GM12878 (cell line): Measurements from ENCODE around the gene HDAC5. TPM values are rescaled to one million over a fixed set of nuclear protein-coding genes. Genes with fewer than 3 reads are reported as not detected.

Experiments used
- ATAC-seq: fragments of 200-7000 bp; cut with Tn5 transposase; 3 replicates; pipeline ENCODE4 v1.9.1; 2020; ENCODE audit warnings: mild to moderate bottlenecking, moderate library complexity
- Bru-seq: library from RNA; stranded (reverse); fragments of 400-500 nt; gene quantifications from one replicate; lab custom pipeline; 2021; lab: Mats Ljungman, UMichigan
- BruChase-seq, 2 experiments: library from RNA; stranded (reverse); fragments of 400-500 nt; gene quantifications; one replicate each; lab custom pipeline; 2021; lab: Mats Ljungman, UMichigan
- BruUV-seq: library from RNA; stranded (reverse); fragments of 400-500 nt; replicated peaks from 2 replicates; lab custom pipeline; 2021; lab: Mats Ljungman, UMichigan
- CTCF ChIA-PET: fragments of 300-600 bp; sonication (Branson Sonifier 250); formaldehyde crosslinking; extraction: SDS; loops from one replicate; lab custom pipeline; 2021; ENCODE audit warnings: inconsistent platforms; lab: Yijun Ruan, JAX
- POLR2A ChIA-PET: fragments of 350-600 bp; formaldehyde crosslinking; extraction: SDS; loops from one replicate; lab custom pipeline; 2021; ENCODE audit warnings: inconsistent platforms; lab: Charles Lee
- RAD21 ChIA-PET: fragments of 300-600 bp; sonication (Branson Sonifier 250); formaldehyde crosslinking; loops from one replicate; lab custom pipeline; 2023; ENCODE audit warnings: antibody characterized with exemption; ENCODE audit not compliant: unreplicated experiment; lab: Charles Lee
- SMC1A ChIA-PET: fragments of 300-600 bp; sonication (Branson Sonifier 250); formaldehyde crosslinking; loops from one replicate; lab custom pipeline; 2023; ENCODE audit not compliant: unreplicated experiment, uncharacterized antibody; lab: Charles Lee
- DNase-seq: peaks from one replicate; pipeline ENCODE4 v3.0.0-alpha.2; 2011; ENCODE audit warnings: low read depth, low spot score
- FAIRE-seq: peaks from 3 replicates; lab custom pipeline; 2011; peaks lifted over from hg19 to GRCh38; lab: Jason Lieb, UNC
- H2AFZ ChIP-seq: 2 replicates; pipeline ENCODE4 v1.6.0; 2011; ENCODE audit warnings: low read depth, low read length, control low read depth; ENCODE audit not compliant: control insufficient read depth
- H3K27ac ChIP-seq: 2 replicates; pipeline ENCODE4 v1.5.1; 2011; ENCODE audit warnings: control low read depth; ENCODE audit not compliant: control insufficient read depth, insufficient read depth
- H3K27me3 ChIP-seq, 2 experiments: replicated peaks in 1 of 2; 2 replicates each; pipeline versions ENCODE4 v1.6.0 to v1.6.1; 2011; ENCODE audit warnings: low read length in 1 of 2; ENCODE audit not compliant: control insufficient read depth in 2 of 2, insufficient read depth in 2 of 2
- H3K36me3 ChIP-seq, 2 experiments: 2 replicates each; pipeline ENCODE4 v1.5.1; 2011; ENCODE audit warnings: low read length in 1 of 2; ENCODE audit not compliant: control insufficient read depth in 2 of 2, insufficient read depth in 2 of 2
- H3K4me1 ChIP-seq: 2 replicates; pipeline ENCODE4 v1.6.1; 2011; ENCODE audit warnings: mild to moderate bottlenecking, low read length, moderate library complexity, mixed read lengths; ENCODE audit not compliant: control insufficient read depth, insufficient read depth
- H3K4me2 ChIP-seq: 2 replicates; pipeline ENCODE4 v1.6.0; 2011; ENCODE audit warnings: control low read depth; ENCODE audit not compliant: control insufficient read depth, insufficient read depth
- H3K4me3 ChIP-seq: fragments of 200-600 bp; sonication (generic); 2 replicates; pipeline ENCODE4 v1.5.1; 2016
- H3K79me2 ChIP-seq: 2 replicates; pipeline ENCODE4 v1.6.0; 2011; ENCODE audit warnings: low read length; ENCODE audit not compliant: control insufficient read depth, insufficient read depth
- H3K9ac ChIP-seq: 2 replicates; pipeline ENCODE4 v1.8.0; 2011; ENCODE audit warnings: low read length, control low read depth, mixed read lengths; ENCODE audit not compliant: control insufficient read depth, insufficient read depth
- H3K9me3 ChIP-seq: replicated peaks from 3 replicates; pipeline ENCODE4 v1.5.1; 2011; ENCODE audit warnings: mild to moderate bottlenecking, low read length; ENCODE audit not compliant: control insufficient read depth, insufficient read depth
- H4K20me1 ChIP-seq: 2 replicates; pipeline ENCODE4 v1.6.0; 2011; ENCODE audit not compliant: control insufficient read depth, insufficient read depth
- CEBPB ChIP-seq, 2 experiments: fragments of 150-350 bp in 1 of 2; IDR thresholded peaks; 2 replicates each; pipeline ENCODE4 v1.6.1; 2012 to 2014; ENCODE audit warnings: low read depth in 2 of 2, low read length in 2 of 2, borderline replicate concordance in 1 of 2, inconsistent platforms in 1 of 2
- ESRRA ChIP-seq: IDR thresholded peaks from 2 replicates; pipeline ENCODE4 v1.6.1; 2012; ENCODE audit warnings: mild to moderate bottlenecking, low read length, improper control_type of control experiment
- JUNB ChIP-seq: IDR thresholded peaks from 2 replicates; pipeline ENCODE4 v1.6.1; 2016; ENCODE audit warnings: antibody characterized with exemption, mild to moderate bottlenecking
- KLF5 ChIP-seq: fragments of 450-650 bp; IDR thresholded peaks from 2 replicates; pipeline ENCODE4 v1.6.1; 2014; ENCODE audit warnings: mild to moderate bottlenecking; ENCODE audit not compliant: partially characterized antibody
- MAX ChIP-seq: IDR thresholded peaks from 2 replicates; pipeline ENCODE4 v1.6.1; 2012; ENCODE audit warnings: low read depth, low read length, improper control_type of control experiment
- POLR2A ChIP-seq: IDR thresholded peaks from 2 replicates; pipeline ENCODE4 v1.6.1; 2011; ENCODE audit warnings: low read depth, mild to moderate bottlenecking, low read length
- RELA ChIP-seq: fragments of 450-650 bp; IDR thresholded peaks from 2 replicates; pipeline ENCODE4 v1.8.0; 2014; ENCODE audit warnings: borderline replicate concordance; ENCODE audit not compliant: partially characterized antibody
- SMARCA5 ChIP-seq: fragments of 450-650 bp; IDR thresholded peaks from 2 replicates; pipeline ENCODE4 v1.6.1; 2017; ENCODE audit warnings: mild to moderate bottlenecking
- ZNF217 ChIP-seq: fragments of 450-650 bp; IDR thresholded peaks from 2 replicates; pipeline ENCODE4 v1.6.1; 2017; ENCODE audit warnings: antibody characterized with exemption, mild to moderate bottlenecking
- WGBS: methylation state at CpG from one replicate; pipeline ENCODE4 v1.1.6; 2016; ENCODE audit warnings: low lambda C conversion rate; ENCODE audit not compliant: insufficient replicate concordance, insufficient coverage; ENCODE audit errors: missing lambda C conversion rate; 5-methylcytosine and 5-hydroxymethylcytosine counted together
- in situ Hi-C: fragments of 300-500 bp; cut with MboI; formaldehyde crosslinking; loops from 9 replicates; pipeline ENCODE4 v1.14.3; 2018; ENCODE audit warnings: mixed read lengths
- intact Hi-C: fragments of 100-400 bp; cut with micrococcal nuclease; formaldehyde crosslinking; loops from one replicate; pipeline ENCODE4 v1.14.2; 2022; ENCODE audit not compliant: unreplicated experiment
- long read RNA-seq, 2 experiments: library from polyadenylated mRNA; unstranded; transcript quantifications; one replicate each; pipeline ENCODE4 v2.0.0, GENCODE V29; 2019 to 2020
- polyA minus RNA-seq, 3 experiments: library from RNA; depleted of rRNA, polyadenylated mRNA; stranded (reverse); fragments of >200 nt; gene quantifications; 2 replicates each; pipeline ENCODE4 v1.2.3, GENCODE V29; 2011
- polyA plus RNA-seq, 11 experiments: library from polyadenylated mRNA; depleted of rRNA in 4 of 11; unstranded in 6 of 11; stranded (reverse) in 5 of 11; fragments of >200 nt; fragmentation: Nextera tagmentation in 4 of 11; fragmentation: Illumina TruSeq in 1 of 11; extraction: Ambion mirVana in 4 of 11; extraction: Trizol in 1 of 11; gene quantifications; 1 replicate in 1 of 11; 2 replicates in 10 of 11; pipeline versions ENCODE4 v1.2.1 to v1.2.3, GENCODE V29; 2011 to 2016; ENCODE audit warnings: inconsistent platforms in 2 of 11, missing spikeins in 2 of 11, low read depth in 1 of 11
- total RNA-seq, 4 experiments: library from RNA; depleted of rRNA in 3 of 4; stranded (reverse); fragments of >200 nt in 3 of 4; fragmentation: Illumina TruSeq in 1 of 4; extraction: Trizol in 1 of 4; gene quantifications; 2 replicates each; pipeline versions ENCODE4 v1.2.1 to v1.2.3, GENCODE V29; 2013 to 2021
- TF ChIP-seq, protein P1 (sequence below), 3 experiments: IDR thresholded peaks in 2 of 3; conservative IDR thresholded peaks in 1 of 3; 2 replicates each; pipeline ENCODE4 v1.5.1; 2011; ENCODE audit warnings: low read depth in 3 of 3, low read length in 3 of 3, mild to moderate bottlenecking in 3 of 3, control low read depth in 2 of 3, moderate library complexity in 2 of 3, inconsistent platforms in 1 of 3, mixed read lengths in 1 of 3; ENCODE audit not compliant: control insufficient read depth in 2 of 3, insufficient read depth in 1 of 3; ENCODE audit errors: extremely low read depth in 1 of 3

Gene HDAC5
- total RNA-seq (2013; cell fraction: nucleolus; rRNA removed): 47.3 and 62.5 TPM in 2 replicates
- 47.1 and 58.0 TPM in 2 replicates for total RNA-seq (2014; rRNA removed)
- 17.7 and 19.7 TPM in 2 replicates for total RNA-seq (2014; rRNA removed; fragmentation: Illumina TruSeq; extraction: Trizol)
- 45.1 and 49.4 TPM in 2 replicates for total RNA-seq (2021)
- 11.4 TPM for polyA plus RNA-seq (2011; ENCODE audit: low read depth)
- polyA plus RNA-seq (2011; rRNA removed): 12.4 and 24.7 TPM in 2 replicates
- polyA plus RNA-seq (2011; cell fraction: cytosol; rRNA removed): 36.5 and 41.2 TPM in 2 replicates
- 58.9 and 69.3 TPM in 2 replicates for polyA plus RNA-seq (2011; cell fraction: nucleus; rRNA removed)
- 24.2 and 26.0 TPM in 2 replicates for polyA plus RNA-seq (2012)
- 6.6 and 19.2 TPM in 2 replicates for polyA plus RNA-seq (2014; fragmentation: Illumina TruSeq; extraction: Trizol)
- 1 to 10 TPM; 1.1 to 2.0 TPM for polyA plus RNA-seq (2014; fragmentation: Nextera tagmentation; extraction: Ambion mirVana)
- polyA plus RNA-seq (2014; rRNA removed): 38.9 and 39.3 TPM in 2 replicates
- 10 to 100 TPM; 30.0 to 34.8 TPM for polyA plus RNA-seq (2016; fragmentation: Nextera tagmentation; extraction: Ambion mirVana)
- polyA minus RNA-seq (2011; rRNA and poly(A)+ RNA removed): 52.7 and 88.1 TPM in 2 replicates
- 29.1 and 31.3 TPM in 2 replicates for polyA minus RNA-seq (2011; cell fraction: cytosol; rRNA and poly(A)+ RNA removed)
- polyA minus RNA-seq (2011; cell fraction: nucleus; rRNA and poly(A)+ RNA removed): 30.7 and 56.7 TPM in 2 replicates
- percentile 73 among the genes with signal in this experiment for Bru-seq, nascent RNA
- percentile 67 among the genes with signal in this experiment for BruChase-seq, experiment 1, labeled RNA remaining after a 6-hour chase
- percentile 68 among the genes with signal in this experiment for BruChase-seq, experiment 2, labeled RNA remaining after a 2-hour chase
- long read RNA-seq, experiment 1, full-length matches to known transcripts: 1 of 10 reads
- long read RNA-seq, experiment 1, partial matches to known transcripts: 5 of 10 reads
- long read RNA-seq, experiment 1, other reads (novel, unspliced or antisense): 4 of 10 reads
- long read RNA-seq, experiment 2, partial matches to known transcripts: 4 of 4 reads
- long read RNA-seq, experiment 2, other reads (novel, unspliced or antisense): 0 of 4 reads

GRCh38 chr17:44123356-44124117, at the start of gene HDAC5:
Gene HDAC5, minus strand, starts transcription at chr17:44123641. Its CDS starts 6,126 bp downstream, at chr17:44117515.
- ChIA-PET CTCF (interaction anchor here (0.6 to 4.1 kb wide), 29 partner anchors 8 to 566 kb away, joined by 3 to 40 read pairs (median 4); partner anchors contain the start of genes CCDC43, G6PC3 and LSM12), RAD21 (interaction anchor here (0.7 to 1.6 kb wide), 13 partner anchors 8 to 203 kb away, joined by 3 to 16 read pairs (median 4); partner anchors contain the start of gene SLC25A39), POLR2A (interaction anchor here (0.8 to 3.2 kb wide), 9 partner anchors 9 to 224 kb away, joined by 3 to 34 read pairs (median 4); partner anchors contain the start of genes LSM12 and TMUB2), SMC1A (interaction anchor here (0.7 to 2.6 kb wide), 10 partner anchors 9 to 222 kb away, joined by 3 to 9 read pairs (median 4); partner anchors contain the start of genes GRN and TMUB2)
- peak within 1 kb of the TSS; percentile 93 for H2AFZ ChIP-seq
- no peaks in the 10 kb centered on the region for H4K20me1 ChIP-seq
- DNase-seq: peak; percentile 73
- H3K36me3 ChIP-seq: no peaks in the 10 kb centered on the region
- peak within 1 kb of the TSS; percentile 59 for H3K27ac ChIP-seq
- ATAC-seq: peak; percentile 97
- H3K4me3 ChIP-seq: peak within 1 kb of the TSS; percentile 95
- H3K4me2 ChIP-seq: peak within 1 kb of the TSS; percentile 92
- in situ Hi-C loops: loop anchor here (25.0 kb wide), 1 partner anchor 911 kb away; the partner anchor contains the start of gene TMEM106A
- peaks cover 8% of the 10 kb centered on the region; the same call in 1 of the 2 replicates for H3K4me1 ChIP-seq
- intact Hi-C loops: loop anchor here (2.0 kb wide), 1 partner anchor 17 kb away; the partner anchor contains the start of gene HROB
- no peaks in the 10 kb centered on the region for H3K9me3 ChIP-seq
- H3K9ac ChIP-seq: peak within 1 kb of the TSS; percentile 74
- peak; percentile 90 for FAIRE-seq
- H3K79me2 ChIP-seq: peaks cover 2% of the 10 kb centered on the region
- BruUV-seq: no TSS peak
- WGBS: 2% methylated on average over 51 of the region's 78 CpGs
- H3K27me3 ChIP-seq: no peaks in the 10 kb centered on the region
- TF ChIP-seq RELA: peak; percentile 30
- TF ChIP-seq ESRRA: no peak
- TF ChIP-seq SMARCA5: no peak
- TF ChIP-seq, protein P1, sequence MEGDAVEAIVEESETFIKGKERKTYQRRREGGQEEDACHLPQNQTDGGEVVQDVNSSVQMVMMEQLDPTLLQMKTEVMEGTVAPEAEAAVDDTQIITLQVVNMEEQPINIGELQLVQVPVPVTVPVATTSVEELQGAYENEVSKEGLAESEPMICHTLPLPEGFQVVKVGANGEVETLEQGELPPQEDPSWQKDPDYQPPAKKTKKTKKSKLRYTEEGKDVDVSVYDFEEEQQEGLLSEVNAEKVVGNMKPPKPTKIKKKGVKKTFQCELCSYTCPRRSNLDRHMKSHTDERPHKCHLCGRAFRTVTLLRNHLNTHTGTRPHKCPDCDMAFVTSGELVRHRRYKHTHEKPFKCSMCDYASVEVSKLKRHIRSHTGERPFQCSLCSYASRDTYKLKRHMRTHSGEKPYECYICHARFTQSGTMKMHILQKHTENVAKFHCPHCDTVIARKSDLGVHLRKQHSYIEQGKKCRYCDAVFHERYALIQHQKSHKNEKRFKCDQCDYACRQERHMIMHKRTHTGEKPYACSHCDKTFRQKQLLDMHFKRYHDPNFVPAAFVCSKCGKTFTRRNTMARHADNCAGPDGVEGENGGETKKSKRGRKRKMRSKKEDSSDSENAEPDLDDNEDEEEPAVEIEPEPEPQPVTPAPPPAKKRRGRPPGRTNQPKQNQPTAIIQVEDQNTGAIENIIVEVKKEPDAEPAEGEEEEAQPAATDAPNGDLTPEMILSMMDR (IDR thresholded peaks at IDR 0.05 in 2 of 3, conservative IDR thresholded peaks at IDR 0.05 in 1 of 3; ENCODE audit: control insufficient read depth in 2 of 3, extremely low read depth in 1 of 3, insufficient read depth in 1 of 3, low read depth in 3 of 3, low read length in 3 of 3): peak; percentile 53 to 69 (median 67)
- TF ChIP-seq MAX: peak; percentile 63
- peak; percentile 34; the same call in 1 of the 2 replicates for TF ChIP-seq ZNF217
- TF ChIP-seq POLR2A: peak; percentile 71
- peak in 1 of 2 experiments; percentile 55; a peak in 1 of 4 replicates for TF ChIP-seq CEBPB (IDR thresholded peaks at IDR 0.05; ENCODE audit: borderline replicate concordance in 1 of 2, low read depth in 2 of 2, low read length in 2 of 2)
- TF ChIP-seq KLF5: no peak
- TF ChIP-seq JUNB: no peak
